ENCODE results near the gene C16orf74.

C16orf74 gene
- total RNA-seq: 1.6 to 1.9 reads per million in 2 donors

- no peak for DNase-seq
These were observed at the start of gene C16orf74 for GRCh38 chr16:85750827-85751697. C16orf74 (minus strand) TSS chr16:85751096; CDS start chr16:85735217, 15,879 bp downstream.

DNA sequence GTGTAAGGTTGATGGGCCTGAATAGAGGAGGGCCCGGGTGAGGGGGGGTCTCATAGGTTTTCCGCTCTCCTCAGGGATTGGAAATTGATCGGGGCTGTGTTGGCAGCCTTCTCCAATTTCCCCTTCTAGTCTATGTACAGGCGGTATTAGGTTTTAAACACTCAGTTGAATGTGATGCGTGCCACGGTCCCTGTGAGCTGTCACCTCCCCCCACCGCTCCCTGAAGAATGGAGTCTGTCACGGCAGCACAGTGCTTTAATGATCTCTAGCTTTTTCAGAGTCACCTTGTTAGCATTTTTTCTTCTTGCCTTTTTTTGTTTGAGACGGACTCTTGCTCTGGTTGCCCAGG, 49.4 kb upstream of the C16orf74 start:
- no peak for DNase-seq

DNA sequence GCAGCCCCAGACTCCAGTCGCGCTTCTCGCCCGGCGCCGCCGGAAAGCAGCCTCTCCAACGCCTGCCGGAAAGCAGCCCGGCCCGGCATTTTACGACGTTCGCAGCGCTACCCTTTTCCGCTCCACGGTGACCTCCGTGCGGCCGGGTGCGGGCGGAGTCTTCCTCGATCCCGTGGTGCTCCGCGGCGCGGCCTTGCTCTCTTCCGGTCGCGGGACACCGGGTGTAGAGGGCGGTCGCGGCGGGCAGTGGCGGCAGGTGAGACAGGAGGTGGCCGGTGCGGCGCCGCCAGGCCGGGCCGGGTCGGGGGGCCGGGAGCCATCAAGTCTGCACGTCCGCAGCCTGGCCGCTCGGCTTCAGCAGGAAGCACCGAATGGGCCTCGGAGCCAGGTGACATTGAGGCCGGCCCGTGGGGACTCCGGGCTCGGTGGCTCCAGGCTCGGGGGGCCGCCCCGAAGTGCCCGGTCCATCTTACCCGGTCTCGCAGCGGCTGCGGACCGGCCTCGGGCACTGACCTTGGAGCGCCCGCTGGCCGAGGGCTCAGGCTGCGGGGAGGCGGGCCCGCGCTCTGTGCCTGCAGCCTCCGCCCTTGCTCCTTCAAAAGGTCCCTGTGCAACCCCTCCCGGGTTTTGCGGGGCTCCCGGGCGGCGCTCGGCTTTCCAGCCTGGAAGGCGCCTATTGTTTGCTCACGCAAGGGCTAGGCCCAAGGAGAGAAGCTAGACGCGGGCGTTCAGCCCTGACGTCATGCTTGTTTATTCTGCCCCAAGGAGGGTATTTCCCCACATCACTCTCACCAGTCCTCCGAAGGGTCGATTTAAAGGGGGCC, 48.8 kb upstream of the C16orf74 start, which contains the start of the genes COX4I1 and EMC8:
Gene COX4I1 (plus strand): TSS at position 199 of the 824 bp plus-strand sequence. CDS start 1,511 bp downstream, outside the sequence.
Gene EMC8 (minus strand): TSS at position 48 of the 824 bp plus-strand sequence. CDS start 249 bp downstream, outside the sequence.
- peak; percentile 88 for DNase-seq

GRCh38 chr16:85798901-85799496, 48.1 kb upstream of the C16orf74 start:
- DNase-seq: peak; percentile 11

DNA sequence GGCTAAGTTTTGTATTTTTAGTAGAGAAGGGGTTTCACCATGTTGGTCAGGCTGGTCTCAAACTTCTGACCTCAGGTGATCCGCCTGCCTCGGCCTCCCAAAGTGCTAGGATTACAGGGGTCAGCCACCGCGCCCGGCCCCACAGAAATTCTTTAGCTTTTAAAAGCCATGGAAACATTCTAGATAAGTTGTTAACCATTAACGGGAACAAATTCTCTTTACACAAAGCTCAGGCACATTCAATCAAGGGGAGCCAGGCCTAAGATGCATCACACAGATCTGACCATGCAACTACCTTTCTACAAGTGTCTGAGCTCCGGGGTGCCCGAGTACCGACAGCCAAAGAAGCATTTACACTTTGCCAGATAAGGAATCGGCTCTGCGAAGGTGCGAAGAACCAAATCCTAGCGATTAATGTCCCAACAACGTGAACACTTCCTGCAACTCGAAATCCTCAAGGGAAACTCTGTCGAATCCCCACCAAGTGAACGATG, 47.4 kb upstream of the C16orf74 start:
- DNase-seq: no peak

DNA sequence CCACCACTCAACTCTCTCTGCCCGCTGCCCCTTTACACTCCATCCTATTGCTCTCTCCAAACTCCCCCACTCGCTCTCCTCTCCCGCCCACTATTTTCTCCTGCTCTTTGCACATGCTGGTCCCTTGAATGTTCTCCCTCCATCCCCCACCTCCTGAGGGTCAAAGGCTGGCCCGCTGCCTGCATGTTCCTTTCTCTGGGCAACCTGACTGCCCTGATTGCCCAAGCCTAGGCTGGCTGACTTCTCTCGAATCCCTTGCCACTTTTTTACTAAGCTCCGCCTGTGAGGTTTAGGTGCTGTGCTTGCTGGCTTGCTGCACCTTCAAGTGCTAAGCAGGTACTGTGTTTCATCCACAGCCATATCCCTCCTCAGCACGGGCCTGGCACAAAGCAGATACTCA, 45.7 kb upstream of the C16orf74 start:
- no peak for DNase-seq

GRCh38 chr16:85796152-85796551, 45.3 kb upstream of the C16orf74 start:
- DNase-seq: no peak

- DNase-seq: no peak
These were observed 43.8 kb upstream of the C16orf74 start for GRCh38 chr16:85794696-85795095.

DNA sequence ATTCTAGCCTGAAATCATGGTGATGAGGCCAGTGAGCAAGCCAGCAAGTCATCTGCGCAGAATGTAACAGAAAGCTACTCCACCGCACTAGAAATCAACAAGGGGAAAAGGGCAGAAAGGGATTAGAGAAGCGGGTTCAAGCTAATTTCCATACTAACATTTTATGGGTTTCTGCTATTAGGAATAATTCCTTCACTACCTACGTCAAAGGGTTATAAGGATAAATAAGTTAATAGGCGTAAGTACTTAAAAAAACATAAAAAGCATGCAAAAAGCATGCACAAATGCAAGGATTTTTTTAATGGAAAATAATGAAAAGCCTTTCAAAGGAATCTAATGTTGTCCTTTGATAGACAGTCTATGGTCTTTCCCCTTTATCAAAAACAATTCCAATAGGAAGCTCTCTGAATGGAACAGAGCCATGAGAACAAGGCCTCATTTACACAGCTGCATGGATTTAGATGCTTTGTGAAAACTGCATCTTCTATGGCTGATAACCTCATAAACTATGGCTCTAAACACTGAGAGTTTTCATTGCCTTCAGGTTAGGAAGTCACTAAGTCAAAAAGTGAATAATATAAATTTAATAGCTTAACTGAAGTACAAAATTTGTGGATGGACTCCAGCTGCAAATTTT, 42.9 kb upstream of the C16orf74 start:
- DNase-seq: no peak

DNA sequence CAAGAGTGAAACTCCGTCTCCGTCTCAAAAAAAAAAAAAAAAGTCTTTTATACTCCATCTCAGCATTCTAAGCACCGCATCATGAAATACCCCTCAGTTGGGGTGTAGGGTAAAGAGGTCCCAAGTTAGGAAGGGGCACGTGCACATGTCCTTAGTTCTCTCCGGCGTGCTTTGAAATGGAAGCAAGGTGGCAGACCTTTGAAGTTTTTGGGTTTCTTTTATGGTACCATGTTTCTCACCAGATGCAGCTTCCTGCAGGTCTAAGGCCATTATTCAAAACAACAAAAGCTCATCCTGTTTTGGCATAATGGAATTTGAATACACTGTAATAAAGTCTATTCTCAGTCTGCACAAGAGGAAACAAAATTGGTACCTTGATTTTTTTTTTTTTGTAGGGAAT, 38.9 kb upstream of the C16orf74 start:
- no peak for DNase-seq

GRCh38 chr16:85788819-85789218, 37.9 kb upstream of the C16orf74 start:
- DNase-seq: no peak

DNA sequence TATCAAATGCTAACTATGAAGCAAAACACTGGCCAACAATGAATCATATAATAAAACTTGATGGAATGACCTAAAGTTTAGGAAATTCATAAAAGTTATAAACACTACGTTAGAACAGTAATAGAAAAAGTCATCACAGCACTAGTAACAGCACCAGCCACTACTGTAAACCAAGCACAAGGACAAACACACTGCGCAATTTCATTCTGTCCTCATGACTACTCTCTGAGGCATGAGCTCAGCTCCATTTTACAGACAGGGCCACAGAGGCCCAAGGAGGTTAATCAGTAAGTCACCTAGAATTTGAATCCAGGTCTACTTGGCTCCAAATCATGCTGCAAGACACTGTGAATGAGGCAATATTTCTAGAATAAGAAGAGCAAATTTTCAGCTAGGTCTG, 35.0 kb upstream of the C16orf74 start:
- DNase-seq: no peak

GRCh38 chr16:85784813-85785212, 33.9 kb upstream of the C16orf74 start:
- DNase-seq: no peak

- DNase-seq: no peak
These were observed 32.5 kb upstream of the C16orf74 start for GRCh38 chr16:85783441-85783840.

- no peak for DNase-seq
These were observed 31.6 kb upstream of the C16orf74 start for GRCh38 chr16:85782451-85782850.

GRCh38 chr16:85781695-85782370, 30.9 kb upstream of the C16orf74 start:
- DNase-seq: no peak

DNA sequence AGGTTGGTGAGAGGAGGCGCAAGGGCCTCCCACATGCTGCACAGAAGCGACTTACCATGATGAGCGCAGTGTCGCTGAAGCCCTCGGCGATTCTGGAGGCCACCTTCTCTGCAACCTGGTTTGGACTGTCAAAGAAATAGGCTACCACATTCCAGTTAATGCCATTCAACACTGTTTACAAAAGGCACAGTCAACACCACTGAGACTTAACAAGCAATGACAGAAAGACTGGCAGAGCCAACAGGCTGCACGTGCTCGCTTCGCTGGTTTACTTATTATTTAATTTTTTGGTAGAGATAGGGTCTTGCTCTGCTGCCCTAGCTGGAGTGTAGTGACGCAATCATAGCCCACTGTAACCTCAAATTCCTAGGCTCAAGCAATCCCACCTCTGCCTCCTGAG, 30.3 kb upstream of the C16orf74 start:
- DNase-seq: no peak

- no peak for DNase-seq
These were observed 29.4 kb upstream of the C16orf74 start for GRCh38 chr16:85780281-85780680.

- no peak for DNase-seq
These were observed 28.0 kb upstream of the C16orf74 start for GRCh38 chr16:85778873-85779272.

DNA sequence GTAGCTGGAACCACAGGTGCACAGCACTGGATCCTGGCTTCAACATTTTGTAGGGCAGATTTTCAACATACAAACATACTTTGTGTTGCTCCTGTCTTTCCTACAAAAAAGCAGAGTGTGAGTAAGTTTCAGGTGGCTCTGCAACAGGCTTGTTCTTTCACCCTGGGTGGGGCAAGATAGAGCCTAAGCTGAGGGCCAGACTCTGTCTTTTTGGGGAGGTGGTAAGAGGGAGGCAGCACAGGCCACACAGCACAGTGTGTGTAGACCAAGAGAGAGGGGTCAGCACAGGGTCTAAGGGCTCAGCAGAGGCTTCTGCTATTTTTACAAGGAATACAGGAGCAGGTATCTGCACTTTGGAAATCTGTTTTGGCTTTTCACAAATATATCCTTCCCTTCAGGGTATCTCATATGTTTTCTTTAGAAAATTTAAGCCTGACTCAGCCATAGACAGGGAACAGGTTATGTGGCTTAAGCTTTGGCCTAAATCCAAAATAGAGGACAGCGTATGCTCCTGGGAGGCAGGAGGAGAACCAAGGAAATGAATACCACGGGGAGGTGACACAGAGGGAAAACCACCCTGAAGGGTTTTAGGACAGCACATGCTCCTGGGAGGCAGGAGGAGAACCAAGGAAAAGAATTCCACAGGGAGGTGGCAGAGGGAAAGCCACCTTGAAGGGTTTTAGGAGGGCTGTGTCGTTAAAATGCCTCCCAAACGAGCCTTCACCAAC, 26.9 kb upstream of the C16orf74 start:
- no peak for DNase-seq

- DNase-seq: no peak
These were observed 23.9 kb upstream of the C16orf74 start for GRCh38 chr16:85774811-85775210.

Data from T-helper 9 cell (primary cell).